ENCODE results near the gene MYORG. TPM values are rescaled to one million over a fixed set of nuclear protein-coding genes. Genes with fewer than 3 reads are reported as not detected.

Gene MYORG
- total RNA-seq, 1 donor from 2014 or later: 5.5 TPM

DNA sequence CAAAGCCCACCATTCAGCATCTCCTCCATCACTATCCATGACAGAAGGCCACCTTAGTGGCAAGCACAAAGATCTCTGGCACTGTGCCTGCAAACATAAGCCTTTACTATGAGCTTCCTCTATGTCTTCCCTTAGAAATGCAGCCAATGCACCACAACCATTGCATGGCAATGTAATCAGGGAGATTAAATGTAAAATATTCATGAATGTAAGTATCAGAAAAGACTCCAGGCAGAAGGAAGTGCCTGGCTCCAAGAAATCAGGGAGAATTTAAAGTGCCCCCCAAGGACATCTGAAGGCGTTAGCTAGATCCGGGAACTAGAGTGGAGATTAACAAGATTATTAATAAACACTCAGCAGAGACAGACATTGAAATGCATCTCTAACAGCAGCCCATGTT is 32.5 kb upstream of the MYORG start:
- Mint-ChIP-seq H3K4me1 (no peaks in the 10 kb centered on the region), H3K4me3 (no peak overlapping the region), H3K27me3 (ENCODE audit: low read depth) (no peaks in the 10 kb centered on the region), H3K9me3 (no peaks in the 10 kb centered on the region), H3K27ac (no peak overlapping the region), H3K36me3 (no peaks in the 10 kb centered on the region)
- DNase-seq (ENCODE audit: low spot score in 2 of 2, unreplicated experiment in 2 of 2): no peak
- TF ChIP-seq, protein P1, sequence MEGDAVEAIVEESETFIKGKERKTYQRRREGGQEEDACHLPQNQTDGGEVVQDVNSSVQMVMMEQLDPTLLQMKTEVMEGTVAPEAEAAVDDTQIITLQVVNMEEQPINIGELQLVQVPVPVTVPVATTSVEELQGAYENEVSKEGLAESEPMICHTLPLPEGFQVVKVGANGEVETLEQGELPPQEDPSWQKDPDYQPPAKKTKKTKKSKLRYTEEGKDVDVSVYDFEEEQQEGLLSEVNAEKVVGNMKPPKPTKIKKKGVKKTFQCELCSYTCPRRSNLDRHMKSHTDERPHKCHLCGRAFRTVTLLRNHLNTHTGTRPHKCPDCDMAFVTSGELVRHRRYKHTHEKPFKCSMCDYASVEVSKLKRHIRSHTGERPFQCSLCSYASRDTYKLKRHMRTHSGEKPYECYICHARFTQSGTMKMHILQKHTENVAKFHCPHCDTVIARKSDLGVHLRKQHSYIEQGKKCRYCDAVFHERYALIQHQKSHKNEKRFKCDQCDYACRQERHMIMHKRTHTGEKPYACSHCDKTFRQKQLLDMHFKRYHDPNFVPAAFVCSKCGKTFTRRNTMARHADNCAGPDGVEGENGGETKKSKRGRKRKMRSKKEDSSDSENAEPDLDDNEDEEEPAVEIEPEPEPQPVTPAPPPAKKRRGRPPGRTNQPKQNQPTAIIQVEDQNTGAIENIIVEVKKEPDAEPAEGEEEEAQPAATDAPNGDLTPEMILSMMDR (IDR thresholded peaks at IDR 0.05; ENCODE audit: unreplicated experiment): no peak

DNA sequence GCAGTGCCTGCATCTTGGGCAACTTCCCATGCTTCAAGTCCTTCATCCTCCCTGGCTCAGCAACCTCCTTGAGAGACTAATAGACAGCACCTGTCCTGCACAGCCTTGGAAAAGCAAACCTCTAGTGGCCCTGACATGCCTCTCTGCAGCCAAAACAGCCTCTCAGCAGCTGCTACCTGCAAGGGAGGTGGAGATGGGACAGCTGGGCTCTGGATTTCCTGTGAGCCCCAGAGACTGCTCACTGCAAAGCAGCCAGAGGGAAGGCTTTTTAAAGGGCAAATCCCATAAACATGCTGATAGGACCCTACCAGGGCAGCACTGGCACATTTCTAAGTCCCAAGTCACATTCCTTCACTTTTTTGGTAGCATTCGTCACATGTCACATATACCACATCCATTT is 31.5 kb upstream of the MYORG start:
- no peak for DNase-seq (ENCODE audit: low spot score in 2 of 2, unreplicated experiment in 2 of 2)
- Mint-ChIP-seq H3K4me1 (no peaks in the 10 kb centered on the region), H3K36me3 (no peaks in the 10 kb centered on the region), H3K9me3 (no peaks in the 10 kb centered on the region), H3K27me3 (ENCODE audit: low read depth) (no peaks in the 10 kb centered on the region), H3K4me3 (no peak overlapping the region), H3K27ac (no peak overlapping the region)
- TF ChIP-seq, protein P1 (IDR thresholded peaks at IDR 0.05; ENCODE audit: unreplicated experiment): no peak

DNA sequence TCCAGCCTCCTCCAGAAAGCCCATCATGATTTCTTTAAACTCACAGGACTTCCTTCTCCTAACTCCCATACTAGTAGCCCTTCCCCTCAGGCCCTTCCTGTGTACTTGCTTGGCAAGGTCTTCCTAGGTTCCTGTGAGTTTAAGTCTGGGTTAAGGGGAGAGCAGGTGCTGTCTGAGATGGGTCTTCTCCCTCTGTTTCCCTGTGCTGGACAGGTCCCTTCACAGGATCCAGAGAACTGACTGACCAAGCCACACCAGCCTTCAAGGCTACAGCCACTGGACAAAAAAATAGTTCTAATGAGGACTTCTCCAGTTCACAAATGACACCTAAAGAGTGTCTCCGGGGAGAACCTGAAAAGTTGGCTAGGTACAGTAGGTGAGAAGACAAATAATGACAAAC is 29.5 kb upstream of the MYORG start:
- Mint-ChIP-seq H3K27me3 (ENCODE audit: low read depth) (no peaks in the 10 kb centered on the region), H3K27ac (no peak overlapping the region)
- TF ChIP-seq, protein P1 (IDR thresholded peaks at IDR 0.05; ENCODE audit: unreplicated experiment): no peak

DNA sequence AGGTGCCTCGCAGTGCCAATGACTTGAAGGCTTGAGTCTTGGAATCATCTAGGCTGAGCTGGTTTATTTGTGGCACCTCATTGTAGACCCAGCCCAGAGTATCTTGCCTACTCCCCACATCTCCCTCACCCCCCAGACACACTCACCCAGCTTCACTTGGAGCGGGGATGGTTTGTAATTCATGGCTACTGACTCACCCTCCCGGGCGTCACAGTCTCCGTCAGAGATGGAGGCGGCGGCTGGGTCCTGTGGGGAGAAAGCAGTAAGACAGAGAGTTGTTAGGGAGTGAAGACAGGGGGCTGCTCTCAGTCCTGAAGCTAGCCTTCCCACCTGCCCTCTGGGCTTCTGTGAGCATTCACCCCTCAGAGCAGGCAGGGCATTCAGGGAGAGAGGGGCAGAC is 29.0 kb upstream of the MYORG start:
- Mint-ChIP-seq H3K27ac (no peak overlapping the region), H3K9me3 (no peaks in the 10 kb centered on the region), H3K36me3 (peaks cover 2% of the 10 kb centered on the region), H3K27me3 (ENCODE audit: low read depth) (no peaks in the 10 kb centered on the region), H3K4me3 (no peak overlapping the region), H3K4me1 (no peaks in the 10 kb centered on the region)
- DNase-seq (ENCODE audit: low spot score in 2 of 2, unreplicated experiment in 2 of 2): no peak
- TF ChIP-seq, protein P1 (IDR thresholded peaks at IDR 0.05; ENCODE audit: unreplicated experiment): no peak

More for the DNA sequence above, 29.5 kb upstream of the MYORG start:
- Mint-ChIP-seq H3K4me1 (no peaks in the 10 kb centered on the region), H3K36me3 (peaks cover 2% of the 10 kb centered on the region), H3K4me3 (no peak overlapping the region), H3K9me3 (no peaks in the 10 kb centered on the region)
- DNase-seq (ENCODE audit: low spot score in 2 of 2, unreplicated experiment in 2 of 2): no peak

DNA sequence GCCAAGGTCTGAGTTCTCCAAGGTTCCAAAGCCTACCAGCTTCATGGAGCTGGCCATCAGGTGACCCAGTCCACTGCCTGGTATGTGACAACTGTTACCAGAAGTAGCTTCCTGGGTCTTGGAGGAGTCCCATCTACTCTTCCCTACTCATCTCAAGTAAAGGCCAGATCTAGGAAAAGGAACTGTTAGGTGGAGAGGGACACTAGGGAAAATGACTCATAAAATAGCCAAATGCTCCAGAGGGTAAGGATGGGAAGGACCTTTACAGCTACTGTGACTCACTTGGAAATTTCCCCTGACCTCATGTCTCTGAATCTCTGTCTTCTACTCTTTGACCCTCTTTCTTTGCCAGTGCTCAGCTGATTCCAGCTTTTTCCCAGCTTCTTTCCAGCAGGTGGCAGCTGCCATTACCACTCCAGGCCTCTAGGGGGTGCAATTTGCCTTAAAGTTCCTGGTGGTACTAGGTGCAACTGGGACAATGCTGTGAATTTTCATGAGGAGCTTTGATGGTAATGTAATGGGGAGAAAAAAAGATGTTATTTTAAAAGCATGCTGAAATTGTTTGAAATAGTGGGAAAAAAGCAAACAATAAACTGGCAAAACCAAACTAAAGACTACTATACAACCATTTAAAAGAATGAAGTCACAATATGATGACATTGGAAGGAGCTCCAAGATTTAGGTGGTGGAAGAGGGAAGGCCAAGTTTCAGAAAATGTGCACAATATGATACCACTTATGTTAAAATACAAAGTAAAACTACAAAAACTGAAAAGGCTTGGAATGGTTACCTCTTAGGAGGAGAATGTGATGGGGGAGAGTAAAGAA is 27.1 kb upstream of the MYORG start:
- H3K27ac Mint-ChIP-seq: no peak overlapping the region
- no peaks in the 10 kb centered on the region for H3K9me3 Mint-ChIP-seq
- H3K27me3 Mint-ChIP-seq (ENCODE audit: low read depth): no peaks in the 10 kb centered on the region
- no peaks in the 10 kb centered on the region for H3K4me1 Mint-ChIP-seq
- H3K36me3 Mint-ChIP-seq: peaks cover 4% of the 10 kb centered on the region
- DNase-seq (ENCODE audit: low spot score in 2 of 2, unreplicated experiment in 2 of 2): peak in 1 of 2 experiments; percentile 76
- H3K4me3 Mint-ChIP-seq: no peak overlapping the region
- TF ChIP-seq, protein P1 (IDR thresholded peaks at IDR 0.05; ENCODE audit: unreplicated experiment): peak; percentile 96
